ENCODE data around the gene TMEM114. TPM values are rescaled to one million over a fixed set of nuclear protein-coding genes. Genes with fewer than 3 reads are reported as not detected.

TMEM114 gene
- polyA plus RNA-seq, 1 donor: 0.49 TPM

DNA sequence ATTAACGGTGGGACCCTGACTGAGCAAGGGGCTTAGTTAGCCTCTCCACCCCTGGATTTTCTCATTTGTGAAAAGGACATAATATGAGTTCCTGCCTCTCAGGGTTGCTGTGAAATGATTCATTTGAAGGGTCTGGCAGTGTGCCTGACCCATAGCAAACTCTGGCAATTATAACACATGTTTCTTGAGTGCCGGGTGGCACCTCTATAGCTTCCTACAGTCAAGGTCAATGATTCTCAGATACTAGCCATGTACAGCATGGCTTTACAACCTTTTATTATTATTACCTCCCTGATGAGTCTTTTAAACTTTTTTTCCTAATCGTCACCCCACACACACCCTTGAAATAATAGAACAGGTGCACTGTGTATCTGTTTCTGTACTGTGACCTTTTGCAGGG, 42.1 kb downstream of the TMEM114 start:
- peak overlapping the region; percentile 38 for H3K27ac ChIP-seq (ENCODE audit: low read length)
- no CpG with 5 or more reads among the region's 3 CpGs for WGBS (ENCODE audit: insufficient coverage, low lambda C conversion rate)
- DNase-seq: peak; percentile 26 to 65
- no peaks in the 10 kb centered on the region for H3K9me3 ChIP-seq (ENCODE audit: control insufficient read depth, low read depth, low read length)
- H3K27me3 ChIP-seq (ENCODE audit: control insufficient read depth, insufficient read depth, low read length): no peaks in the 10 kb centered on the region
- H3K36me3 ChIP-seq (ENCODE audit: control insufficient read depth, insufficient read depth, low read length): no peaks in the 10 kb centered on the region
- peaks cover 37% of the 10 kb centered on the region for H3K4me1 ChIP-seq (ENCODE audit: control insufficient read depth, insufficient read depth, low read length)
- no peak overlapping the region for H3K4me3 ChIP-seq (ENCODE audit: low read length)

GRCh38 chr16:8547762-8548161, 42.5 kb downstream of the TMEM114 start:
- WGBS (ENCODE audit: insufficient coverage, low lambda C conversion rate): no CpG with 5 or more reads among the region's 8 CpGs
- Histone ChIP-seq H3K9me3 (ENCODE audit: control insufficient read depth, low read depth, low read length) (no peaks in the 10 kb centered on the region), H3K4me1 (ENCODE audit: control insufficient read depth, insufficient read depth, low read length) (peaks cover 37% of the 10 kb centered on the region), H3K36me3 (ENCODE audit: control insufficient read depth, insufficient read depth, low read length) (no peaks in the 10 kb centered on the region), H3K27ac (ENCODE audit: low read length) (peak overlapping the region; percentile 38), H3K27me3 (ENCODE audit: control insufficient read depth, insufficient read depth, low read length) (no peaks in the 10 kb centered on the region), H3K4me3 (ENCODE audit: low read length) (no peak overlapping the region)
- DNase-seq: no peak

GRCh38 chr16:8544406-8544805, 45.9 kb downstream of the TMEM114 start:
- peaks cover 34% of the 10 kb centered on the region for H3K4me1 ChIP-seq (ENCODE audit: control insufficient read depth, insufficient read depth, low read length)
- no peaks in the 10 kb centered on the region for H3K27me3 ChIP-seq (ENCODE audit: control insufficient read depth, insufficient read depth, low read length)
- DNase-seq: peak; percentile 38 to 81
- no peak overlapping the region for H3K4me3 ChIP-seq (ENCODE audit: low read length)
- peak overlapping the region; percentile 31 for H3K27ac ChIP-seq (ENCODE audit: low read length)
- no peaks in the 10 kb centered on the region for H3K9me3 ChIP-seq (ENCODE audit: control insufficient read depth, low read depth, low read length)
- H3K36me3 ChIP-seq (ENCODE audit: control insufficient read depth, insufficient read depth, low read length): no peaks in the 10 kb centered on the region
- WGBS (ENCODE audit: insufficient coverage, low lambda C conversion rate): no CpG with 5 or more reads among the region's 5 CpGs

DNA sequence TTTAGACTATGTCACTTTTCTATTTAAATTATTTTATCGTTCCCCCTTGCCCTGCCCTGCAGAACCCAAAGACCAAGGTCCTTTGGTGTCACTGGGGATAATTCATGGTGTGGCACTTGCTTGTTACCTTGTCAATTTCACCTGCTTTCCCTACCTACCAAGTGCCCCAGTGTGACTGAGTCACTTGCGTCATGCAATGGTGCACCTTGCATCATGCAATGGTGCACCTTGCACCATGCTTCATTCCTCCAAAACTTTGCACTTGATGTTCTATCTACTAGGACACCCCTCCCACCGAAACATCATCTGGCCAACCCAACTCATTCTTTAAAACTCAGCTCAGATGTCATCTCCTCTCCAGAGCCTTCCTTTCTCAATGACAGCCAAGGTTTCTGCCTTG, 47.1 kb downstream of the TMEM114 start:
- H3K27ac ChIP-seq (ENCODE audit: low read length): no peak overlapping the region
- no peak for DNase-seq
- 70% methylated on average over 2 of the region's 3 CpGs for WGBS (ENCODE audit: insufficient coverage, low lambda C conversion rate)
- H3K27me3 ChIP-seq (ENCODE audit: control insufficient read depth, insufficient read depth, low read length): no peaks in the 10 kb centered on the region
- no peaks in the 10 kb centered on the region for H3K9me3 ChIP-seq (ENCODE audit: control insufficient read depth, low read depth, low read length)
- no peaks in the 10 kb centered on the region for H3K36me3 ChIP-seq (ENCODE audit: control insufficient read depth, insufficient read depth, low read length)
- H3K4me1 ChIP-seq (ENCODE audit: control insufficient read depth, insufficient read depth, low read length): peaks cover 32% of the 10 kb centered on the region
- no peak overlapping the region for H3K4me3 ChIP-seq (ENCODE audit: low read length)

GRCh38 chr16:8542393-8542792, 47.9 kb downstream of the TMEM114 start:
- no peak overlapping the region for H3K4me3 ChIP-seq (ENCODE audit: low read length)
- DNase-seq: no peak
- H3K27me3 ChIP-seq (ENCODE audit: control insufficient read depth, insufficient read depth, low read length): no peaks in the 10 kb centered on the region
- no peaks in the 10 kb centered on the region for H3K36me3 ChIP-seq (ENCODE audit: control insufficient read depth, insufficient read depth, low read length)
- WGBS (ENCODE audit: insufficient coverage, low lambda C conversion rate): no CpG with 5 or more reads among the region's 2 CpGs
- H3K9me3 ChIP-seq (ENCODE audit: control insufficient read depth, low read depth, low read length): no peaks in the 10 kb centered on the region
- H3K27ac ChIP-seq (ENCODE audit: low read length): no peak overlapping the region
- H3K4me1 ChIP-seq (ENCODE audit: control insufficient read depth, insufficient read depth, low read length): peaks cover 28% of the 10 kb centered on the region

GRCh38 chr16:8541868-8542267, 48.4 kb downstream of the TMEM114 start:
- Histone ChIP-seq H3K9me3 (ENCODE audit: control insufficient read depth, low read depth, low read length) (no peaks in the 10 kb centered on the region), H3K27me3 (ENCODE audit: control insufficient read depth, insufficient read depth, low read length) (no peaks in the 10 kb centered on the region), H3K4me1 (ENCODE audit: control insufficient read depth, insufficient read depth, low read length) (peaks cover 28% of the 10 kb centered on the region), H3K36me3 (ENCODE audit: control insufficient read depth, insufficient read depth, low read length) (no peaks in the 10 kb centered on the region), H3K4me3 (ENCODE audit: low read length) (no peak overlapping the region), H3K27ac (ENCODE audit: low read length) (no peak overlapping the region)
- WGBS (ENCODE audit: insufficient coverage, low lambda C conversion rate): no CpG with 5 or more reads among the region's 4 CpGs
- DNase-seq: no peak

DNA sequence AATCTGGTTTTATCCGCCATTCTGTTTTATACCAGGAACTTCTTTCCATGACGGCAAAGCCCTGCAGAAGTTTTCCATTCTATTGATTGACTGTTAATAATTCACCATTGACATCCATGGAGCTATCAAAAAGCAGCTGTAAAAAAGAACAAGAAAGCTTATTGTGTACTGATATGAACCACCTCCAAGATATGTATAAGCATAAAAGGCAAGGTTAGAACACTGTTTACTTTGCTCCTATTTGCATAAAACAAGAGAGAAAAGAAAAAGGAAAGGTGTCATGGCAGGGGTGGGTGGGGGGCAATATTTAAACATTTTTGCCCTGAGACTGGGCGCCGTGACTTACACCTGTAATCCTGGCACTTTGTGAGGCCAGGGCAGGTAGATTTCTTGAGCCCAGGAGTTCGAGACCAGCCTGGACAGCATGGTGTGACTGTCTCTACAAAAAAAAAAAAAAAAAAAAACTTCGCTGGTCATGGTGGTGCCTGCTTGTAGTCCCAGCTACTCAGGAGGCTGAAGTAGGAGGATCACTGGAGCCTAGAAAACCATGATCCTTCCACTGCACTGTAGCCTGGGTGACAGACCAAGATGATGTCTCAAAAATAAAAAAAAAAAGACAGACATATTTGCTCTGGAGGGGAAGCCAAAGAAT, 52.5 kb downstream of the TMEM114 start:
- WGBS (ENCODE audit: insufficient coverage, low lambda C conversion rate): 14% methylated on average over 2 of the region's 6 CpGs
- no peaks in the 10 kb centered on the region for H3K36me3 ChIP-seq (ENCODE audit: control insufficient read depth, insufficient read depth, low read length)
- no peak overlapping the region for H3K4me3 ChIP-seq (ENCODE audit: low read length)
- H3K4me1 ChIP-seq (ENCODE audit: control insufficient read depth, insufficient read depth, low read length): peaks cover 3% of the 10 kb centered on the region
- DNase-seq: peak; percentile 65 to 83
- H3K27ac ChIP-seq (ENCODE audit: low read length): peak overlapping the region; percentile 34
- no peaks in the 10 kb centered on the region for H3K9me3 ChIP-seq (ENCODE audit: control insufficient read depth, low read depth, low read length)
- no peaks in the 10 kb centered on the region for H3K27me3 ChIP-seq (ENCODE audit: control insufficient read depth, insufficient read depth, low read length)

DNA sequence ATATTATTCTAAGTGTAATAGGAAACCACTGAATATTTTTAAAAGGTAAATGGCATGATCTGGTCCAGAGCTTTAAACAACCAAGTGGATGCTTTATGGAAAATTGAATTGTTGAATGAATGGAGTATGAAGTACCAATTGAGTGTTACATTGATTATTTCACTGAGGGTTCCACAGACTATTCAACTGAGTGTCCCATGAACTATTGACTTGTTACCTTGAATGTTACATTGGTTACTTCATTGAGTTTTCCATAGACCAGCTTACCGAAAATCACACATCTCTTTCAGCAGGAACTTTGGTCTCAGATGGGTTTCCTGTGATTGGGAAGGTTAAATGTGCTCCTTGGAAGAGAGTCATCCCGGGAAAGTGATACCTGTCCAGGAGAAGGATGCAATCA, 56.8 kb downstream of the TMEM114 start:
- no CpG with 5 or more reads among the region's 2 CpGs for WGBS (ENCODE audit: insufficient coverage, low lambda C conversion rate)
- no peak for DNase-seq
- H3K27ac ChIP-seq (ENCODE audit: low read length): no peak overlapping the region
- no peaks in the 10 kb centered on the region for H3K36me3 ChIP-seq (ENCODE audit: control insufficient read depth, insufficient read depth, low read length)
- no peak overlapping the region for H3K4me3 ChIP-seq (ENCODE audit: low read length)
- H3K9me3 ChIP-seq (ENCODE audit: control insufficient read depth, low read depth, low read length): no peaks in the 10 kb centered on the region
- H3K27me3 ChIP-seq (ENCODE audit: control insufficient read depth, insufficient read depth, low read length): no peaks in the 10 kb centered on the region
- peaks cover 3% of the 10 kb centered on the region for H3K4me1 ChIP-seq (ENCODE audit: control insufficient read depth, insufficient read depth, low read length)

- Histone ChIP-seq H3K27me3 (ENCODE audit: control insufficient read depth, insufficient read depth, low read length) (no peaks in the 10 kb centered on the region), H3K9me3 (ENCODE audit: control insufficient read depth, low read depth, low read length) (no peaks in the 10 kb centered on the region), H3K4me3 (ENCODE audit: low read length) (no peak overlapping the region), H3K36me3 (ENCODE audit: control insufficient read depth, insufficient read depth, low read length) (no peaks in the 10 kb centered on the region), H3K4me1 (ENCODE audit: control insufficient read depth, insufficient read depth, low read length) (no peaks in the 10 kb centered on the region), H3K27ac (ENCODE audit: low read length) (no peak overlapping the region)
- WGBS (ENCODE audit: insufficient coverage, low lambda C conversion rate): no CpG with 5 or more reads among the region's 5 CpGs
- DNase-seq: no peak
Observed at GRCh38 chr16:8530752-8531384, 59.4 kb downstream of the TMEM114 start.

GRCh38 chr16:8528471-8528870, 61.8 kb downstream of the TMEM114 start:
- Histone ChIP-seq H3K9me3 (ENCODE audit: control insufficient read depth, low read depth, low read length) (no peaks in the 10 kb centered on the region), H3K4me3 (ENCODE audit: low read length) (no peak overlapping the region), H3K4me1 (ENCODE audit: control insufficient read depth, insufficient read depth, low read length) (no peaks in the 10 kb centered on the region), H3K36me3 (ENCODE audit: control insufficient read depth, insufficient read depth, low read length) (no peaks in the 10 kb centered on the region), H3K27me3 (ENCODE audit: control insufficient read depth, insufficient read depth, low read length) (no peaks in the 10 kb centered on the region), H3K27ac (ENCODE audit: low read length) (no peak overlapping the region)
- no CpG with 5 or more reads among the region's 5 CpGs for WGBS (ENCODE audit: insufficient coverage, low lambda C conversion rate)
- DNase-seq: no peak

- DNase-seq: no peak
- Histone ChIP-seq H3K4me3 (ENCODE audit: low read length) (no peak overlapping the region), H3K27ac (ENCODE audit: low read length) (no peak overlapping the region), H3K36me3 (ENCODE audit: control insufficient read depth, insufficient read depth, low read length) (no peaks in the 10 kb centered on the region), H3K4me1 (ENCODE audit: control insufficient read depth, insufficient read depth, low read length) (no peaks in the 10 kb centered on the region), H3K27me3 (ENCODE audit: control insufficient read depth, insufficient read depth, low read length) (no peaks in the 10 kb centered on the region), H3K9me3 (ENCODE audit: control insufficient read depth, low read depth, low read length) (no peaks in the 10 kb centered on the region)
- WGBS (ENCODE audit: insufficient coverage, low lambda C conversion rate): 100% methylated on average over 1 of the region's 6 CpGs
Observed at GRCh38 chr16:8523932-8524331, 66.4 kb downstream of the TMEM114 start.

Measured in large intestine (tissue), 3 donors.